ENCODE results near the gene WNT5B.

WNT5B gene

DNA sequence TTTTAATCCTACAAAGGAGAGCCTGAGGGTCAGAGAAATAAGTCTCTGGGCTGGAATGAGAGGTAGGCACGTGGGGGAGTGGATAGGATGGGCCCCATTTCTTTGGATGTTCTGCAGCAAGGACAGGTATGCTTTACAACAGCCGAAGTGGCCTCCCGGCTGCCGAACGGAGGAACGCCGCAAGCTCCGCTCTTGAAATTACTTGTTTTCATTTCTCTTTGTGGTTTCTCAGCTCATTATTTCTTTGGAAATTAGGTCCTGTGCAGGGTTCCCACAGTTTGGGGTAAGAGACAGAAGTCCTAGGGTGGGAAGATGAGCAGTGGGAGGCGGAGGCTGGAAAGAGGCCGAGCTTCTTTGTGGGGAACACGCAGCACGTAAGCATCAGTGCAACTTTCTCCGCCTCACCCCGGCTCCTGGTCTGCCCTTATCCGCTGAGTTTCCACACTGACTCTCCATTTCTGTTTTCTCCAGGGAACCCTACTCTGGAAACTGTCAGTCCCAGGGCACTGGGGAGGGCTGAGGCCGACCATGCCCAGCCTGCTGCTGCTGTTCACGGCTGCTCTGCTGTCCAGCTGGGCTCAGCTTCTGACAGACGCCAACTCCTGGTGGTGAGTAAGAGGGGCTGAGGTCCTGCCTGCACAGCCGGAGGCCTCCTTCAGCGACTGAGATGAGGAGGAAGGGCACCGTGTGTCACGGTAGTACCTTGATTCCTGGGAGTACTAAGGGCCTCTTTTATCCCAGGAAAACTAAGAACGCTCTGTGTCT lies 2.0 kb downstream of the WNT5B start:
- no peak for DNase-seq

DNA sequence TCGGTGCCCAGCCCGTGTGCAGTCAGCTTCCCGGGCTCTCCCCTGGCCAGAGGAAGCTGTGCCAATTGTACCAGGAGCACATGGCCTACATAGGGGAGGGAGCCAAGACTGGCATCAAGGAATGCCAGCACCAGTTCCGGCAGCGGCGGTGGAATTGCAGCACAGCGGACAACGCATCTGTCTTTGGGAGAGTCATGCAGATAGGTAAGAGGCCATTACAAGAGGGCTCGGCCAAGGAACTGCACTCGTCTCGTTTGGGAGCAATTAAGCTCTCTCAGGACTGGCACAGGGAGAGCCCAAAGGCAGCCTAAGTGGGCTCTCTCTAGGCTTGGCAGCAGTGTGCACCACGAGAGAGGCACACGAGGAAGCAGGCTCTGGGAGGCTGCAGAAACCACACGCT lies 3.7 kb downstream of the WNT5B start:
- no peak for DNase-seq

DNA sequence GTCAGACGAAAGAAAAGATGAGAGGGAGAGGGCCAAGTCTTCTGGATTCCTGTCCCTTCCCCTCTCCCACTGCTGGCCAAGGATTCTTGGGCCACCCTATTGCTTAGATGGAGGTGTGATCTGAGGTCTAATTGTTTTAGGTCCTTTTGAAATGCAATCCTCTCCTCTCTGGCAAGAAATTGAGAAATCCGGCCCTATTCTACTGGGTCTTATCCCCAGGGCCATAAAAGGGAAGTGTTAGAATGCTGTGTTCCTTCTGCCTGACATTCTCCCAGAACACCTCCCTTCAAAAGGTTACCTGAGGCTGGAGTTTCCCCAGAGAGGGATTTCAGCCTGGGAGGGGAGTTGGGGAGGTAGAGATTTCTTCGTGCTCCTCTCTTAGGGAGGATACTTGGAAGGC lies 4.4 kb downstream of the WNT5B start:
- no peak for DNase-seq

DNA sequence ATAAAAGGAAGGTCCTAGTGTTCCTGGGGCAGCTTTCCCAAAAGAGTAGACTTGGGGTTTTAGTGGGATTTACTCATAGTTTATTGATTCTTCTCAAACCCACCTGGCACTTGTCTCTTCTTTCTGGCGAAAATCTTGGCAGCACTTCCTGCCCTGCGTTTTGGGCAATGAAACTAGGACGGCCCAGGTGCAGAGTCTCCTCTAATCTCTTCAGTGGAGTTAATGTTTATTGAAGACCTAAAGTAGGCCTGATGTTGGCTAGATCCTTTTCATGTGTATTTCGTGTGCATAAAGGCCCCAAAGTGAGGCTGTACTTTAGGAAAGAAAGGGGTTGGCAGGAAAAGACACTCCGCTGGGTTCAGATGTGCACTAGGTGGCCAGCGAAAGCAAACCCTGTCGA lies 5.1 kb downstream of the WNT5B start:
- no peak for DNase-seq

DNA sequence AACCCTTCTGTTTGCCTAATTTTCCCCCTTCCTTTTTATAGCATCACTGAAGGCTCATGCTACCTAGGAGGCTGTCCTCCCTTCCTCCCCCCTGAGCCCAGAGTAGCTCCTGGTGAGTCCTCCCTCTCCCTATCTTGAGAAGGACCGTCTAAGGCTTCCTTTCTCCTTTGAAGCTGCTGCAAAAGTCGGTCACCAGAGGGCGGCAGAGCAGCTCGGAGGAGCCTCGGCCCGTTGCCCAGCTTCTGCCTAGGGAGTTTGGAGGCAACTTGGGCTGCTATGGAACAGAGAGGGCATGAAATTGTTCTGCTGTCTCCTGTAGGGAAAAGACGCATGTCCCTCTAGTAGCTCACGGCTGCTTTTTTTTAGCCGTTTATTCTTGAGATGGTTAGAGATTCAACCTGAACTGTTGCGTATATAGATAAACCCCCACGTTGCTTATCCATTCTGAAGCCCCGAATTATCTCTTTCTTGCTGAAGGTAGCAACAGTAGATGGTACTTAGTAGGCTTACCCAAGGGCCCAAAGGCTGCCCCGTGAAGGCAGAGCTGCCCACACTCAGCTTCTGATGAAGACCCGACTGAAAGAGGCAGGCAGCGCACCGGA lies 5.7 kb downstream of the WNT5B start:
- no peak for DNase-seq

DNA sequence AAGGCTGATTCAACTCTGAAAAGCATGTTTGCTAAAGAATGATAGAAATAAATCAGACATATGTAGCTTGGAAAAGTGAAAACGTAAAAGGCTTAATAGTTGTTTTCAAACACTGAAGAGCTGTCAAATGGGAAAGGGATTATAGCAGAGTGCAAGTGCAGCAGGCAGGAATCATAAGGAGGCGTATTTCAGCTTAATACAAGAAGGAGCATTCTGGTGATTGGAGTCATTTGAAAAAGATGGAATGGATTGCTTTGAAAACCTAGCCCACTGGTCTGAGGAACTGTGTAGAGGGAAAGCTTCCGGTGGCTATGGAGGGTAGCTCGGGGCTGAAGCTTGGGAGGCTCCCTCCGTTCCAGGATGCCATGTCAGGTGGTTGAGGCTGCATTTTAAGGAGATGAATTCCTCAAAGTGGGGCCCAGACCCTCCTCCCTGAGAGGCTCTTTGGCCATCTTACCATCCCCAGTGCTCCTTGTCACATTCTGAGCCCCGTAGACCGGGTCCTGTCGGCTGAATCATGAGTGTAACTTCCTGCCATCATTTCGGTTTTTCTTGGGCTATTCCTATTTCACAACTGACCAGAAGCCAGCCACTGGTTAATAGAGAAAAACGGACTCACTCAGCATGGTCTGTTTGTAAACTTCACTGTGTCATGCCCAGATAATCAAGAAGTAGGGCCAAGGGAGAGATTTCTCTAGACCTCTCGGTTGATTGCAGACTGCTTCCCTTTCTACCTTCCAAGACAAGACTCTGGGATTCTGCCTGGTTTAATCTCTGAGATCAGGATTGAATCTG lies 6.5 kb downstream of the WNT5B start:
- DNase-seq, result no peak

DNA sequence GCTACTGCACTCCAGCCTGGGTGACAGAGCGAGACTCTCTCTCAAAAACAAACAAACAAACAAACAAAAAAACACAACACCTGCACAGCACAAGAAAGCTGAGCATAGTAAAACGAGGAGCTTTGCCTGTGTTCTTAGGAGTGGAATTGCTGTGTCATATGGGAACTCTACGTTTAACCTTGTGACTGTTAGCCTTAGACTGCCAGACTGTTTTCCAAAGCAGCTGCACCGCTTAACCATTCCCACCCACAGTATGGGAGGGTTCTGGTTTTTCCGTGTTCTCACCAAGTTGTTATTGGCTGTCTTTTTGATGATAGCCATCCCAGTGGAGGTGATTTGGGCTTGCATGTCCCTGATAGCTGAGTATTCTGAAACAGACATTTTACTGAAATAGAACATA lies 9.2 kb downstream of the WNT5B start:
- no peak for DNase-seq

DNA sequence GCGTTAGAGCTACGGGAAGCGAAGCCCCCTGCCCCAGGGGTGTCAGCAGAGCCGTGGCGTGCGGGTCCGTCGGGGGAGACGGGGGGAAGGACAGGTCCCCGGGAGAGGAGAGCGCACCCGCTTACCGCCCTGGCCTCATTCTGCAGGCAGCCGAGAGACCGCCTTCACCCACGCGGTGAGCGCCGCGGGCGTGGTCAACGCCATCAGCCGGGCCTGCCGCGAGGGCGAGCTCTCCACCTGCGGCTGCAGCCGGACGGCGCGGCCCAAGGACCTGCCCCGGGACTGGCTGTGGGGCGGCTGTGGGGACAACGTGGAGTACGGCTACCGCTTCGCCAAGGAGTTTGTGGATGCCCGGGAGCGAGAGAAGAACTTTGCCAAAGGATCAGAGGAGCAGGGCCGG lies 10.5 kb downstream of the WNT5B start:
- DNase-seq, result no peak

DNA sequence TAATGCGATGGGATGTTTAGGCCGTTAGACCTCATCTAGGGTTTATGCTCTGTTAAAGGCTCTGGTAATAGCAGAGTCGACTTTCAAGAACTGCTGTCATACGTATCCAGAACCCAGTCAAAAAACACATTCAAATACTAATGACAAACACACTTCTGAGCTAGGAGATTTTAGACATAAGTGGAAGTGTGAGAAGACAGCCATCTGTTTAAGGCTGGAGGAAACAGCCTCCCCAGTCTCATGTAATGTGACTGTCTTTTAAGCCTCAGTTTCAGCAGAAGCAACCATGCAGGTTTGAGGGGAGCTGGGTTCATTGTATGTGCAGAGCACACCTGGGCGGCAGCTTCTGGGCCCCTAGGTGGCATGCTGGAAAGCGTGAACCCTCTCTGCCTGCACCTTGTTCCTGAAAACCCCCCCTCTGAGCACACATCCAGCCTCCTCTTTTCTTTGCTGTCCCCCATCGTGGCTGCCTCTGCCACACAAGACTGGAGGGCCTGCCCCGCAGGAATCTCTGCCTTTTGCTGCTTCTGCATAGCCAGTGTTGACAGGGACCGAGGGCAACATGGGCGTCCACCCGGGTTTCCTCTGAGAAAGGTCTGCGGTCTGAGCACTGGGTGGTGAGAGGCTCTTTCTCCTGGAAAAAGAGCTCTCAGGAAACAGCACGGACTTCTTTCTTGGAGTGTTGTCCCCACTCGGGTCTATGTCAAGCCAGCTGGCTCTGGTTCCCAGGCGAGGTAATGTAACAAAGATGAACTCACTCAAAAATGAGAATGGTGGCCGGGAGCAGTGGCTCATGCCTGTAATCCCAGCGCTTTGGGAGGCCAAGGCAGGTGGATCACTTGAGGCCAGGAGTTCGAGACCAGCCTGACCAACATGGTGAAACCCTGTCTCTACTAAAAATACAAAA lies 11.6 kb downstream of the WNT5B start:
- DNase-seq, result no peak

DNA sequence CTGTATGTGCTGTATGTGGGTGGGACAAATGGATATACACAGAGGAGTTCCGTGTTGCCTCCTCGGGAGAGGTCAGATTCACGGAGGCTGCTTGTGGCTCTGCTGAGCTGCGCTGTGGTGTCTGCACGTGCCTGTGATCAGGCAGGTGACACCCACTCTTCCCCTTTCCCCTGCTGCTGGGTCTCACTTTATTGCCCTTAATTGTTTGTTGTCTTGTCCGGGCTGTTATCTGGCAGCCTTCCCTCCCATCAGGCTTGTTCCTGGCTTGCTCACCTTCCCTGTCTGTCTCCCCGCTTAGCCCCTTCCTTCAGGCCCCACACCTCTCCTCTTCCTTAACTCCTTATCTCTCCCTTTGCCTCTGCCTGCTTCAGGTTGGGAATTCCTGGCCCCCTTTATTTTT lies 13.5 kb downstream of the WNT5B start:
- no peak for DNase-seq

DNA sequence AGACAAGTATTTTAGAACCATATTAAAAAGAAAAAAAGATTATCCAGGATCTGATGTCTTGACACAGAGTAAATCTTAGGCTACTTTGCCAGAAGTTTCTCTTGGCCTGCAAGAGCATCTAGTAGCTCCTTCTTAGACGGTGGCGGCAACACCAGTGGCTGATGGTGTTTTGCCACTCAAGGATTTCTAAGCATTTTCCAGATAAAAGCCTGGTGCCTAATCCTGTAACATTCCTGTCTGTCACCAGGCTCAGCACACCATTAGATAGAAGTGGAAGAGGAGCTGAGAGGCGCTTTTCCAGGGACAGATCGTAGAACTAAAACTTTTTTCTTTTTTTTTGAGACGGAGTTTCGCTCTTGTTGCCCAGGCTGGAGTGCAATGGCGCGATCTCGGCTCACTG lies 14.0 kb downstream of the WNT5B start:
- no peak for DNase-seq

DNA sequence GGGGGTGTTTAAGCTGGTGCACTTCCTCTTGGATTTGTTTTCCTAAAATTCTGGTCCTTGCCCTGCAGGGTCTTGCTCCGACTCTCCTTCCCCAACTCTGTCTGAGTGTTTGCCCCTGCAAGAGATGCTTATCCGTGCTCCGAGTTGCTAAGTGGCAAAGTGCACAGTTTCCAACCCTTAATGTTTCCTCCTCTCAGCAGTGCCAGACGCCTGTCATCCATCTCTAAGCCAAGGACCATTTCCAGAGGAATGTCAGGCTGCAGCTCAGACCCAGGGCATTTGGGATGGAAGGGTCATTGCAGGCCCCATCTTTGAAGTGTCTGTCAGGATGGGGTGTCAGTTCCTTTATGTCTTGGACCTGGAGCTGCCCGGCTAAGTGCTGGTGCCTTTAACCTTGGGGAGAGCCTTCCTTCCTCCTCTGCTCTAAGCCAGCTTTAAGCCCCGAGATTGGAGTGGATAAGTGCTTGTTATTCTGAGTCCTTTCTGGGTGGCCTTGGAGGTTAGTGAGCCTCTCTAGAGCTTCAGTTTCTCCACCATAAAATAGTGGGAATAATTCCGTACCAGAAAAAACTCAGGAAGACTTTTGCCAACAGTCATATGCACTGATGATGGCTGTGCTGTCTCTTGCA lies 15.0 kb downstream of the WNT5B start:
- DNase-seq, result no peak

DNA sequence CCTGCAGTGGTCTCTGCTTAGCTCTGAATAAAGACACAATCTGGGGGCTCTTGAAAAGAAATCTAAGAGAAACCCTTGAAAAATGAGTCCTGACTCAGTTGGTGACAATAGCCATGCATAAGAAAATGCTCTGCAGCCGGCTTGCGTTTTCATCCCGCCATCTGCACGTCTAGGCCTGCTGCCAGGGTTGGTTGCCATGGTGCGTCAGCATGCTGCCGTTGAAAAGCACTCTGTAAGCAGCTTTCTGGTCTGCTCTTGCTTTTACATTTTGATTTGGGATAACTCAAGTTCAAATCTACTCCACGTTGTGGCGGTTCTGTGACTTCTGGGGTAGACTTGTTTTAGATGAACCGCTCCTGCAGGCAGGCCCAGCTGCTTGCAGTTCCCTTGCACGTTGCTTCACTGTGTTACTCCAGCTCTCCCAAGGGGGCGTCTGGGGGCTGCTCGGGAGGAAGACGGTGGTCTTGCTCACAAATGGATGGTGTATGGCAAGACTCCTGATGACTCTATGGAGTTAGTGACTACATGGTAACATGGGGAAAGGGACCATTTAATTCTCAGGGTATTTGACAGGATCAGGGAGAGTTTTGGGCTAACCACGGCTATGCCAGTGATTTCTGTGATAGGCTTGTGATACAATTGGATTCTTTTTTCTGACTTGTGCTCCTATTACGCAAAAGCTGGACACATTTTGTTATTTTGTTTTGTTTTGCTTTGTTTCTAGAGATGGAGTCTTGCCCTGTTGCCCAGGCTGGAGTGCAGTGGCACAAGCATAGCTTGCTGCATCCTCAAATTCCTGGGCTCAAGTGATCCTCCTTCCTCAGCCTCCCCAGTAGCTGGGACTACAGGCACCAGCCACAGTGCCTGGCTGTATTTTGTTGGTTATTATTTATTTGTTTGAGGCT lies 15.8 kb downstream of the WNT5B start:
- DNase-seq, result no peak

DNA sequence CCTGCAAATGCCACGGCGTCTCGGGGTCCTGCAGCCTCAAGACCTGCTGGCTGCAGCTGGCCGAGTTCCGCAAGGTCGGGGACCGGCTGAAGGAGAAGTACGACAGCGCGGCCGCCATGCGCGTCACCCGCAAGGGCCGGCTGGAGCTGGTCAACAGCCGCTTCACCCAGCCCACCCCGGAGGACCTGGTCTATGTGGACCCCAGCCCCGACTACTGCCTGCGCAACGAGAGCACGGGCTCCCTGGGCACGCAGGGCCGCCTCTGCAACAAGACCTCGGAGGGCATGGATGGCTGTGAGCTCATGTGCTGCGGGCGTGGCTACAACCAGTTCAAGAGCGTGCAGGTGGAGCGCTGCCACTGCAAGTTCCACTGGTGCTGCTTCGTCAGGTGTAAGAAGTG lies 16.8 kb downstream of the WNT5B start:
- DNase-seq, result no peak

DNA sequence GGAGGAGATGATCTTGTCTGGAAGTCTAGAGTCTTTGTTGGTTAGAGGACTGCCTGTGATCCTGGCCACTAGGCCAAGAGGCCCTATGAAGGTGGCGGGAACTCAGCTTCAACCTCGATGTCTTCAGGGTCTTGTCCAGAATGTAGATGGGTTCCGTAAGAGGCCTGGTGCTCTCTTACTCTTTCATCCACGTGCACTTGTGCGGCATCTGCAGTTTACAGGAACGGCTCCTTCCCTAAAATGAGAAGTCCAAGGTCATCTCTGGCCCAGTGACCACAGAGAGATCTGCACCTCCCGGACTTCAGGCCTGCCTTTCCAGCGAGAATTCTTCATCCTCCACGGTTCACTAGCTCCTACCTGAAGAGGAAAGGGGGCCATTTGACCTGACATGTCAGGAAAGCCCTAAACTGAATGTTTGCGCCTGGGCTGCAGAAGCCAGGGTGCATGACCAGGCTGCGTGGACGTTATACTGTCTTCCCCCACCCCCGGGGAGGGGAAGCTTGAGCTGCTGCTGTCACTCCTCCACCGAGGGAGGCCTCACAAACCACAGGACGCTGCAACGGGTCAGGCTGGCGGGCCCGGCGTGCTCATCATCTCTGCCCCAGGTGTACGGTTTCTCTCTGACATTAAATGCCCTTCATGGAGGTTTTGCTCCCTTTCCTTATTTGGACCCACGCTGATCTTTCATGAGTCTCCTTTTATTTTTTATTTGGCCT lies 17.7 kb downstream of the WNT5B start:
- no peak for DNase-seq

DNA sequence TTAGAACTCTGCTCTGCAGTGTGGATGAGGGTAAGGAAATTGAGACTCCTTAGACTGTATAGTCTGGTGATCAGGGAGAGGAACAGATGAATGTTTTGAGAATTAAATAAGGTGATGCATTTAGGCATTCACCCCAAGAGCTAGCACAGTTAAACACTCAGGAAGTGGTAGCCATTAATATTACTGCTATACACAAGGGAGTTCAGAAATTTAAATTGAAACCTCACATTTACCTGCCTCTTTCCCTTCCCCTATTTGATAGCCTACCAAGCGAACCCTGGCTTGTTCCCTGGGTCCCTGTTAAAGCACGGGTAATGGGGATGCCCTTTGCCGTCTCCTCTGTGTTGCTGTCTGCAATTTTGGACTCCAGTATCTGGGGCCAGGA lies 18.2 kb downstream of the WNT5B start:
- DNase-seq, result no peak

DNA sequence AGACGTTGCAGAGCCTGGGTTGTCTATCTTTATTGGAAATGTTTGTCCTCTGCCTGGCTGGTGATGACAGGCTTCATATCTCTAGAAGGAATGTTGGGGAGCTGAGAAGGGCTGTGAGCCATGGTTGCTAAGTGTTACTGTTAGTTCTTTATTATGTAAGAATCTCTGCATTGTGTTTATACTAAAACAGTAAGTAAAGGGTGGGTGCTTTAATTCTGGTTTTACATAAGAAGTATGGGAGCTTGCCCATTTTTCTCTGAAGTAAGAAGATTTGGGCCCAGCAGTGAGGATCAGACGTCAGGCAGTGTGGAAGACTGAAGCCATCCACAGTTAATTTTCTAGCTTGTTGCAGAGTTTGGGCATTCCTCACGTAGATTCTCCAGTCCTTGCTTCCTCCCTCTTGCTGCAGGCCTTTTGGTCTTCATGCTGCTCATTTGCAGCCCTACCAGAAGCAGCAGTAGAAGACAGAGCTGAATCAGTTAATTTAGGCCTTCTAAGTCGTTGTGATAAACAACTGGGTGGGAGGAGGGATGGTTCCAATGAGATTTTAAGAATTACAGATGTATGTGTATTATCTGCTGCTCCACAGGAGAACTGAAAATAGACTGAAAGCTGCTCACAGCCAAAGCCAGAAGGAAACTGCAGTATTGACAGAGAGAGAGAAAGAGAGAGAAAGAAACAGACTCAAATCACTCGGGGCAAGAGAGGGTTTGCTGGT lies 21.4 kb downstream of the WNT5B start:
- DNase-seq, result no peak

DNA sequence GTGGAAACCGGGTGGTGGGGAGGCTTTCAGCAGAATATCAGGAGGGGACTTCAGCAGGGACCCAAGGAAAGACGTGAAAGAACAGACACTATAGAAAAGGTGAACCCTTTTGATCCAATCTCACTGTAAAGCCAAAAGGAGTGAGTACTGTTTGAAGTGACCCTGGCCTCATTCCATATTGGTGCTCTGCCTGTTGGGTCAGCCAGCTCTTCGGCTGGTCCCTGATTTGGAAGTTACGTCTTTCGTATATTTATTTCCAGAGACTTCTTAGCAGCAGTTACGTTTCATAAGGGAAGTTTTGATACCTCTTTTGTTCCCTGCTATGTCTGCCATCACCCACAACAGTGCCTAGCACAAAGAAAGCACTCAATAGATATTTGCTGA lies 21.9 kb downstream of the WNT5B start:
- DNase-seq, result no peak

DNA sequence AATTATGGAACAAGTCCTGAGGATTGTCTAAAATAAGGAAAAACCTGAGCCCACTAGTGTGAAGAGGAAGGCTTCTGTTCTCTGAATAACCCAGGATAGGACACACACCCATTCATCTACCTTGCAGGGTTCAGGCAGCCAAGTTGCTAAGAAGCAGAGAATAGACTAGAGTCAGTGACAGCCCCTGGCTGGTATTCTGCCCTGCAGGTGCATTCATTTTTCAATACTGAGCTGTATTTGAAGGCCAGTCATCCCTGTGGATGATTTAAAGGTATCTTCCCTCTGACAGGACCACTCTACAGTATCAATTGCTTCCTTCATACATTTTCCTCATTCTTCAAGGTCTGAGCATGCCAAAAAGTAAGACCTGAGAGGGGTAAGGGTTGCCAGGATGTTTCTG lies 22.9 kb downstream of the WNT5B start:
- DNase-seq, result no peak

DNA sequence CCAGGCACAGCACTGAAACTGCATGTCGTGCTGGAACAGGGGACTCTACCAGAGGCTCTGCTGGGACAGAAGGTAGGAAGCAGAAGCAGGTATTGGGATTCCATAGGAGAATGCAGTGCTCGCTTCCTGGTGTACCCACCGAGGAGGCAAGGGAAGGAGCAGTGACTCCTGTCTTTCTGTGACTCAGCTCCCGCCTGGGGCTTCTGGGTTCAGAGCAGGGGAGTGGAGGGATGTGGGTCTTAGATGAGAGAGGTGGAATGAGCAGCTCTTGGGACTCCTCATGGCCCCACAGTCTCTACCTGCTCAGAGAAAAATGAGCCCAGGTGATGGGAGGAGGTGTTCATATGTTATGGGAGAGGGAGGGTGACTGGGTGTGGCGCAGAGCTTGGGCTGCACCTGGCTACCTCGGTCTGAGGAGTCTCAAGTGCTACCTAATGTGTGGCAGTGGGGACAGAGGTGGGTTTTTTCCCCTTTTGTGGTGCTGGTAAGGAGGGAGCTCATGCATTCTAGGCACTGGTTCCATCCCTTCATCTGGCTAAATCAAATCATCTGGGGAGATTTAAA lies 26.3 kb downstream of the WNT5B start:
- DNase-seq, result no peak

Data from activated gamma-delta T cell (primary cell).